ENCODE measurements around the gene ADGRL3.
"Not testable (repeated sequence)": the region's sequence is repeated elsewhere in the genome, so short reads cannot be mapped to it uniquely, and the experiment has no call there.

The ADGRL3 gene

DNA sequence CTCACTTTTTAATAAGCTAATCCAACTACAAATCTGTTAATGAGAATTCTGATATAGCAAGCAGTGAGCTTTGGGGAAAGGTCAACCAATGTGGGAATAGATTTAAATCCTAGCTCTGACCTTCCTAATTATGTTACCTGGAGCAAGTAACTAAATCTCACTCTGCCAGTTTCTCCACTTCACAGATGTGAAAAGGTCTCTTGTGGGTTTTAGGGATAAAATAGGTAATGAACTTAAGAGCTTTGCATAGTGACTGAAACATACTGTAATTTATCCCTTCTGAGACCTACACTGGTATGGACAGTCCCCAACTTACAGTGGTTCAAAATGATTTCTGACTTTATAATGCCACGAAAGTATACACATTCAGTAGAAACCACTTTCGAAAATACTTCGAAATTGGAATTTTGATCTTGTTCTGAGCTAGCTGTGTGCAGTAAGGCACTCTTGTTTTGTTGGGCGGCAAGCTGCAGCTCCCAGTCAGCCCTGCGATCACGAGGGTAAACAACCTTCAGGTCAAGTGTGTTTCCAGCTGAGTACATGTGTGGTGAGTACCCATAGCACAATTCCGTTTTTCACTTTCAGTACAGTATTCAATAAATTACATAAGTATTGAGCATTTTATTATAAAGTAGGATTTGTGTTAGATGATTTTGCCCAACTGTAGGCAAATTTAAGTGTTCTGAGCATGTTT, 93.7 kb downstream of the ADGRL3 start:
- no peak for DNase-seq

GRCh38 chr4:61294936-61295335, 94.8 kb downstream of the ADGRL3 start:
- no peak for DNase-seq

GRCh38 chr4:61296144-61296543, 96.0 kb downstream of the ADGRL3 start:
- DNase-seq = no peak

DNA sequence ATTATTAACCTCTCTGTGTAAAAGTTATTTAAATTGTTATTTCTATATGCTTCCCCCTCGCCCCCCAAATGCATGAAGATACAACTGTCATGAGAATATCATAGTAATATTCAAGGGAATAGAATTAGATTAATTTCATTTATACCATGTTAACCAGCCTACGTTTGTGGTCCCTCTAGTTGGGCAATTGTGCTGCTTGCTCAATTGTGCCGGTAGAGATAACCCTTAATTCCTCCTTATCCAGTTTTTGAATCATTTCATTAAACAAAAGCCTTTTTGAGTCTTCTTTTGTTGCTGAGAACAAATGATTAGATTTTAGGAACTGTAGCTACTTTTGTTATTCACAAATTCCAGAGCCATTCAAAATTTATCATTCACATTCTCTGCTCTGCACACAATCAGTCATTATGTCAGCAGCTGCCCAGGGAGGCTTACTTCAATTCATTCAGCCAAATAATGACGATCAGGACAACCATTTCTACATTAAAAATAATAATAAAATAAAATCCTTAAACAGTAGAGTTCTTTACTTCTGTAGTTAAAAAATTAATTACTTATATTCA, 98.1 kb downstream of the ADGRL3 start:
- no peak for DNase-seq

- DNase-seq = no peak
Observed at GRCh38 chr4:61299316-61299715, 99.2 kb downstream of the ADGRL3 start.

GRCh38 chr4:61300266-61300844, 100.2 kb downstream of the ADGRL3 start:
- DNase-seq = no peak

GRCh38 chr4:61301271-61301670, 101.1 kb downstream of the ADGRL3 start:
- DNase-seq = no peak

DNA sequence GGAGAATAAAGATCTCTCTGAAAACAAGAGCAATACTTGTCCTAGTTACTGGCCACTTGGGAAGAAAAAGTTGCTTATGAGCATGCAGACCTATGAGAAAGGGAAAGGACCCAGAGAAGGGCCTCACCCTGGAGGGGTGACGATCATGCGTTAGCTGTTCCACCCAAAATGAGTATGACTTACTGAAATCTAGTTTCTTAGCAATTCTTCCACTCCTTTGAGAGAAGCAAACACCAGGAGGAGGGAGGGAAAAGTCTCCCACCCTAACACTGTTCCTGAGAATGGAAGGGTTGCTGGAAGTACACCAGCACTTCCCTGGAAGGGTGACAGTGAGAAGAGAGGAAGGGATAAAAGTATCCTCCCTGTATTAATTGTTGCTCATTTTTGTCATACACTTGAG, 107.9 kb downstream of the ADGRL3 start:
- DNase-seq = no peak

DNA sequence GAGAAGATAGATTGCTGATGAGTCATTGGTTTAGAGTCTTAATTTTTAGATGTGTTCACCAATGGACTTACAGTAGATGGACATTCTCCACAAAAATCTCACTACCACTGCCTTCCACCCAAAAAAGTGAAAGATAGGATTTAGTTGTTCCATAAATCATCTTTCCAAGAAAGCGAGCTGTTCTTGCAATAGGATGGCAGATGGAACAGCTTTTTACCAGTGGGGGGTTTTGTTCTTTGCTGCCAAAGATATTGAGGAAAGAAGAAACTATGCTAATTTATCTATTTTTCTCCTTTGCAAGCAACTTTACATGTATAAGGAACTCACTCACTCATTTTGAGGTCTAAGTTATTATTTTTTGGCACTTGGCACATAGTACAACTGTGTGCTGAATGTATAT, 109.5 kb downstream of the ADGRL3 start:
- DNase-seq = no peak

- DNase-seq = no peak
Observed at GRCh38 chr4:61312526-61312925, 112.4 kb downstream of the ADGRL3 start.

DNA sequence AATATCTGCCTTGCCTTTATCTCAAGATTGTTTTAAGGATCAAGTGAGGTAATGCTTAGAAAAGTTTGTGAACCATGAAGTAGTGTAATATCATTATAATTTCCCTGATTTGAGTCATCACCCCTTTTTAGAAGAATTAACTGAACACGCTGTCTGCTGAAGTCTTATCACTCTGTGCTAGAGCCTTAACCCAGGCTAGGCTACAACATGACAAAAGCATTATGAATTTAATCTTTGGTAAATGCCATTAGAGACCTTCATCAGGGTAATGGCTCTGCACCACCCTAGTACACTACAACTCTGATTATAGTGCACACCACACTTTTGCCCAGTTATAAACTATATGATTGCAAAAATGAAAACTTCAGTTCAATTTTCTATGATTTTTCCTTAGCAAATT, 118.3 kb downstream of the ADGRL3 start:
- no peak for DNase-seq

GRCh38 chr4:61319156-61319555, 119.0 kb downstream of the ADGRL3 start:
- DNase-seq = no peak

- no peak for DNase-seq
Observed at GRCh38 chr4:61320154-61320553, 120.0 kb downstream of the ADGRL3 start.

DNA sequence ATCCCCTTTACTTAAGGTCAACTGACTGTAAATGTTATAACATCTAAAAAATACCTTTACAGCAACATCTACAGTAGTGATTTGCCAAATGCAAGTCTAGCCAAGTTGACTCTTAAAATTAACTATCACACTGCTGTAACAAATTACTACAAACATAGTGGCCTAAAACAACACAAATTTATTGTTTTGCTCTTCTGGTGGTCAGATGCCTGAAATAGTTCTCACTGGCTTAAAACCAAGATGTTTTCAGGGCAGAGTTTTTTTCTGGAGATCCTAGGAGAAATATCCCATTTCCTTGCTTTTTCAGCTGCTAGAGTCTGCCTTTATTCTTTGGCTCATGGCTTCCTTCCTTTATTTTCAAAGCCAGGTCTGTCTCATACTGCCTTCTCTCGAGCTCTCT, 120.5 kb downstream of the ADGRL3 start:
- no peak for DNase-seq

- DNase-seq = no peak
Observed at GRCh38 chr4:61332693-61333092, 132.6 kb downstream of the ADGRL3 start.

- DNase-seq = no peak
Observed at GRCh38 chr4:61333490-61333889, 133.4 kb downstream of the ADGRL3 start.

DNA sequence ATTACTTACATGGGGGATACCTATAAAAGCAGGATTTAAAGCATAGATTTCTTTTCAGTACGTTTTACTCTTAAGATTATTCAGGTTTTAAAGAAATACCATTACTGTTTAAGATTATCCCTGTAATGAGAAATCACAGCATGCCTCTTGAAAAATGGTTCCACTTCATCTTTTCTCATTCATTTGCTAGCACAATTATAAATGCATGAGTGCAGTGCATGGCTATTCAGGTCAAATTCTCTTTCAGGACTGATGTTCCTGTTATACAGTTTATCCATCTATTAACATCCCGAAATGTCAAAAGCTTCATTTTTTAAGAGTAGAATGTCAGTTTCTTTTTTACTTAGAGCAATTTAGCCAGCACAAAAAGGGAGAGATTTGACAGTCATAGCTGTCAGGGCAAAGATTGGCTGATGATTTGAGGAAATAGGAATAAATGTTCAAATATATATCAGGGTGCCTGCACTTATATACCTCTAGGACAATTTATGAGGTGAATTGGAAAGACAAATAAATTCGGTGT, 135.2 kb downstream of the ADGRL3 start:
- no peak for DNase-seq

GRCh38 chr4:61336488-61336887, 136.4 kb downstream of the ADGRL3 start:
- no peak for DNase-seq

- DNase-seq = no peak
Observed at GRCh38 chr4:61336916-61337315, 136.8 kb downstream of the ADGRL3 start.

DNA sequence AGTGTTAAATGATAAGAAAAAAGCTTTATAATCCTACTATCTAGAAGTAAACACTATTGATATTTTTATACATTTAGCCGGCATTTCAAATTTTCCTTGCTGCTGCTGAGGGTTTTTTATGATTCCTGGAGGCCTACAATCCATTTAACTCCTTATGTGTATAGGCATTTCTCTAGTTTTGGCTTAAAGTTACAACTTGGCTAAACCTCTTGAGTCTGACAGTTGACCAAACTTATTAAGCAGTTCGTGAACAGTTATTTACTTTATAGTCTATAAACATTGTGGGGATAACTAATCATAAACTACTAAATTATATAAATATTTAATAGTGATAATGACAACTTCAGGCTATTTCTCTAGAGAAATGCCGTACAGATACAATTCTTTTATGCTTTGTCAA, 141.9 kb downstream of the ADGRL3 start:
- DNase-seq = no peak

DNA sequence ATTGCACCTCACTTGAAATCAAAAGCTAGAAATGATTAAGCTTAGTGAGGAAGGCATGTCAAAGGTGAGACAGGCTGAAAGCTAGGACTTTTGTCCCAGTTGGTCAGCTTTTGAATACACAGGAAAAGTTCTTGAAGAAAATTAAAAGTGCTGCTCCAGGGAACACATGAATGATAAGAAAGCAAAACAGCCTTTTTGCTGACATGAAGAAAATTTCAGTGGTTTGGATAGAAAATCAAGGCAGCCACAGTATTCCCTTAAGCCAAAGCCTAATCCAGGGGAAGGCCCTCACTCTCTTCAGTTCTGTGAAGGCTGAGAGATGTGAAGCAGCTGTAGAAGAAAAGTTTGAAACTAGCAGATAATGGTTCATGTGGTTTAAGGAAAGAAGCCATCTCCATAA, 150.8 kb downstream of the ADGRL3 start:
- DNase-seq = no peak

GRCh38 chr4:61356696-61357095, 156.6 kb downstream of the ADGRL3 start:
- no peak for DNase-seq

DNA sequence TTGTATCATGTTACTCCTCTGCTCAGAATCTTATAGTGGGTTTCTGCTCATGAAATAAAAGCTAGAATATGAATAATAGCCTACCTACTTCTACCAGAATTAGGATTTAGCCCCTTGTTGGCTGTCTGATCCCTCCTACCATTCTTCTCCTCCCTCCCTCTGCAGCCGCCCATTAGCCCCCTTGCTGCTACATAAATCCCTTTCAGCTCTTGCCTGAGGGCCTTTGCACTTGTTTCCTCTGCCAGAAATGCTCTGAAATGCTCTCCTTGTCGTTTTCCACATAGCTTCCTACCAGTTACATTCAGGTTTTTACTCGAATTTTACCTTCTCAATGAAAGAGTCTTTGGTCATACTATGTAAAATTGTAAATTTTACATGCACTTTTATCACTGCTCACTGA, 159.2 kb downstream of the ADGRL3 start:
- DNase-seq = no peak

GRCh38 chr4:61372817-61373216, 172.7 kb downstream of the ADGRL3 start:
- DNase-seq = not testable (repeated sequence)

Data from stimulated activated CD4-positive, alpha-beta T cell treated with anti-CD3 and anti-CD28 coated beads, Interleukin-4, amount 100 ng/mL, for 4 hours (primary cell).